NCI-H1694 (cell line): Measurements from ENCODE around the gene SCAI.
"Not testable (repeated sequence)": the region's sequence is repeated elsewhere in the genome, so short reads cannot be mapped to it uniquely, and the experiment has no call there.

ENCODE experiments used
- DNase-seq: peaks from one replicate; lab custom pipeline; 2025; lab: John Stamatoyannopoulos, UW

SCAI gene

GRCh38 chr9:125106285-125106893 lies 36.9 kb downstream of the SCAI start:
- DNase-seq: no peak

- DNase-seq: no peak
These were observed 39.4 kb downstream of the SCAI start for GRCh38 chr9:125103770-125104460.

GRCh38 chr9:125103021-125103420 lies 40.3 kb downstream of the SCAI start:
- DNase-seq: no peak

- no peak for DNase-seq
These were observed 42.5 kb downstream of the SCAI start for GRCh38 chr9:125100822-125101221.

GRCh38 chr9:125099816-125100215 lies 43.5 kb downstream of the SCAI start:
- no peak for DNase-seq

DNA sequence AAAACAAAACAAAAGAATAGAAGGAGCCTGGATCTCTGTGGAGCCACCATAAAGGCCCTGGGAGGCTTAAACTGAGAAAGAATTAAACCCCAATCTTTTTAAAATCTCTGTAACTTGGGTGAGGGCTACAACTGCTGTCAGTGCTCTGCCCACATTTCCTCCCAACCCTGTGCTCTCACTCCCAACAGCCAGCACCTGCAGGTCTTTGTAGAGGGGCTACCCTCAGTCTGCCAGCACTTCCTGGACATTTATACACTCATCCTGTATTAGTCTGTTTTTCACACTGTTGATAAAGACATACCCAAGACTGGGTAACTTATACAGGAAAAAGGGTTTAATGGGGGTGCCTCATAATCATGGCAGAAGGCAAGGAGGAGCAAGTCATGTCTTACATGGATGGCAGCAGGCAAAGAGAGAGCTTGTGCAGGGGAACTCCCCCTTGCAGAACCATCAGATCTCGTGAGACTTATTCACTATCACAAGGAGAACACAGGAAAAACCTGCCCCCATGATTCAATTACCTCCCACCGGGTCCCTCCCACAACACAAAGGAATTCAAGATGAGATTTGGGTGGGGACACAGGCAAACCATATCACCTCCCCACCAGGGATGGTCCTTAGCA lies 47.4 kb downstream of the SCAI start:
- DNase-seq: no peak

- DNase-seq: no peak
These were observed 52.2 kb downstream of the SCAI start for GRCh38 chr9:125091121-125091520.

DNA sequence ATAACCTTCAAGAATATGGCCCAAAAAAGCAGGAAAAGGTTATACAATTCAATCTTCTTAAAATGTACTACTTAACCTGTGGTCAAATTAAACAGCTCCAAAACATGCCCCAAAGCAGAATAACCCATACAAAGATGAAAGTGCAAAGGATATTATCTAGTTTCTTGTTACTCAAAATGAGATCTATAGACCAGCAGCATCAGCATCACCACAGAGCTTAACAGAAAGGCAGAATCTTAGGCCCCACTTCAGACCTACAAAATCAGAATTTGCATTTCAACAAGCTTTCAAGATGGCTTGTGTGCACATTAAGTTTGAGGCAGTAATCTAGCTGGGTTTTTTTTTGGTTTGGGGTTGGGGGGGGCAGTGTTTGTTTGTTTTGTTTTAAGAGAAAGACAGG lies 54.0 kb downstream of the SCAI start:
- DNase-seq: no peak

GRCh38 chr9:125088752-125089151 lies 54.6 kb downstream of the SCAI start:
- DNase-seq: no peak

GRCh38 chr9:125085703-125086477 lies 57.4 kb downstream of the SCAI start:
- DNase-seq: no peak

GRCh38 chr9:125082197-125082596 lies 61.1 kb downstream of the SCAI start:
- not testable (repeated sequence) for DNase-seq

GRCh38 chr9:125080797-125081196 lies 62.5 kb downstream of the SCAI start:
- not testable (repeated sequence) for DNase-seq

DNA sequence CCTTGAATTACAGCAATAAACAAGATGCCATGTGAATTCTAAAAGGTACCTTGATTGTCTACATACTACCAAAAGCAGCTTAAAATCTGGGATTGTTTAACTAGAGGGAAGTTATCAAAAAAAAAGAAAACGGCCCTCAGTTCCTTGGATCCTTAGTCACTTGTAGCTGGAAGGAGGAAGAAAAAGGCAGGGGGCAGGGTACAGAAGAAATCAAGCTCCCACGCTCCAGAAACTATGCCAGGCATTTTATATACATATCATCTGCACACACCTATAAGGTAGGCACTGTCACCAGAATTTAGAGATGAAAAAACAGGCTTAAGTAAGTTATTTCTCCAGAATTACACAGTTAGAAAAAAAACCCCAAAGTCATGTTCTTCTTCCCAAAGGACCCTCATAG lies 63.4 kb downstream of the SCAI start:
- no peak for DNase-seq

DNA sequence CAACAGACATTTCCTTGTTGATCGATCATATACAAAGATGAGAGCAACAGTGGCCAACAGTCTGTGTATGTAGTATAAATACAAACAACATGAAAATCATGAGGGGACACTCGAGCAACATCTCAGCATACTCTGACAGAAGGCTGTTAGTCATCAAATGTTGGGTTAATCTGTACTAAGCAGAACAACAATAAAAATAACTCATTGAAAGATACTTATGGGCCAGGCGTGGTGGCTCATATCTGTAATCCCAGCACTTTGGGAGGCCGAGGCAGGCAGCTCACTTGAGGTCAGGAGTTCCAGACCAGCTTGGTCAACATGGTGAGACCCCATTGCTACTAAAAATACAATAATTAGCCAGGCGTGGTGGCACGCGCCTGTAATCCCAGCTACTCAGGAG lies 67.3 kb downstream of the SCAI start:
- no peak for DNase-seq

DNA sequence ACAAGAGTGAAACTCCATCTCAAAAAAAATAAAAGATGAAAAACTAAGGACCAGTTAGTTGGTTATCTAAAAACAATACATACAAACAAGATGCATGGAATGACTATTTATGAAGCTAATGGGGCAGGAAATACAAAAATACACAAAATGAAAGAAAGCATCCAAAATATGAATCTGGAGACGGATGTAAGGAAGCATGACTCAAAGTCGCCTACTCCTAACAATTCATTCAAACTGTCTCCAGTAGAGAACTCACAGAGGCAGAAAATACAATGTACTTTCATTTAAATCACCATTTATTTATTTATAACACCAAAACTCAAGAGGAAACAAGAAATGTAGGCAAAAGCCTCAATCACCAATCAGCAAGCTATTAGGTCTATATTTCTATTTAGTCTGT lies 68.4 kb downstream of the SCAI start:
- DNase-seq: no peak

DNA sequence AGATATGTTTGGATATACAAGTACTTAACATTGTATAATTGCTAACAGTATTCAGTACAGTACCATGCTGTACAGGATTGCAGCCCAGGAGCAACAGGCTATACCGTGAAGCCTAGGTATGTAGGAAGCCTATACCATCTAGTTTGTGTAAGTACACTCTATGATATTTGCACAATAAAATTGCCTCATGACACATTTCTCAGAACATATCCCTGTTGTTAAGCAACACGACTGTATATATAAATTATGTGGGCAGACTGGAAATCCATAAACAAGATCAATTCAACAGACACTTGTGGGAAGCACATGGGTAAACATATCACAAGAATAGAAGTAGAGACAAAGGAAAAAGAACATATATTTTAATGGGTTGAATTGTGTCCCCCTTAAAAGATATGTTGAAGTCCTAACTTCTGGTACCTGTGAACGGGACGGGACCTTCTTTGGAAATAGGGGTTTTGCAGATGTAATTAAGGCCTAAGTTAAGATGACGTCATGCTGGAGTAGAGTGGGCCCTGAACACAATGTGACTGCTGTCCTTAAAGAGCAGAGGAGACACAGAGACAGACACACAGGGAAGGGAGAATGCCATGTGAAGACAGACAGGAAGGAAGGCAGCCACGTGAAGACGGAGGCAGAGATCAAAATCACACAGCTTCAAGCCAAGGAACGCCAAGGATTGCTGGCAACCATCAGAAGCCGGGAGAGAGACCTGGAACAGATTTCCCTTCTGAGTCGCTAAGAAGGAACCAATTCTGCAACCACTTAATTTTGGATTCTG lies 76.3 kb downstream of the SCAI start:
- no peak for DNase-seq

- DNase-seq: no peak
These were observed 81.9 kb downstream of the SCAI start for GRCh38 chr9:125061391-125061790.

GRCh38 chr9:125049212-125050049 lies 93.9 kb downstream of the SCAI start:
- no peak for DNase-seq

GRCh38 chr9:125043631-125044030 lies 99.7 kb downstream of the SCAI start:
- no peak for DNase-seq

GRCh38 chr9:125043148-125043547 lies 100.2 kb downstream of the SCAI start:
- no peak for DNase-seq

GRCh38 chr9:125038166-125038565 lies 105.2 kb downstream of the SCAI start:
- DNase-seq: no peak
